SK-N-SH (cell line): ENCODE measurements around the gene TBC1D5. TPM values are rescaled to one million over a fixed set of nuclear protein-coding genes. Genes with fewer than 3 reads are reported as not detected.

Source experiments
- CTCF ChIA-PET: fragments of 300-600, 350-600 bp; formaldehyde crosslinking; extraction: SDS; loops from one replicate; lab custom pipeline; 2021; lab: Yijun Ruan, JAX
- POLR2A ChIA-PET: fragments of 350-600 bp; sonication (Branson Sonifier 250); formaldehyde crosslinking; extraction: SDS; loops from one replicate; lab custom pipeline; 2020; ENCODE audit warnings: antibody characterized with exemption, inconsistent platforms; lab: Yijun Ruan, JAX
- DNase-seq: peaks from one replicate; pipeline ENCODE4 v3.0.0; 2012
- H2AFZ ChIP-seq: fragments of 200-600 bp; sonication (generic); 2 replicates; pipeline ENCODE4 v1.8.1; 2016; ENCODE audit warnings: antibody characterized with exemption, mild to moderate bottlenecking, low read depth
- H3F3A ChIP-seq: fragments of 200-600 bp; sonication (generic); replicated peaks from 2 replicates; pipeline ENCODE3; 2016; ENCODE audit warnings: antibody characterized with exemption, mild to moderate bottlenecking; ENCODE audit not compliant: insufficient read depth
- H3K27ac ChIP-seq, 2 experiments: fragments of 200-500 bp in 1 of 2; fragments of 200-600 bp in 1 of 2; sonication (Bioruptor generic) in 1 of 2; sonication (generic), shearing (Covaris generic) in 1 of 2; 2 replicates each; pipeline versions ENCODE4 v1.5.1 to v1.6.1; 2014 to 2016; ENCODE audit warnings: low read depth in 2 of 2, inconsistent platforms in 1 of 2, low read length in 1 of 2, mild to moderate bottlenecking in 1 of 2, mixed read lengths in 1 of 2
- H3K27me3 ChIP-seq: fragments of 200-600 bp; sonication (generic), shearing (Covaris generic); 2 replicates; pipeline ENCODE4 v1.6.1; 2016; ENCODE audit warnings: mixed run types; ENCODE audit not compliant: insufficient read depth
- H3K36me3 ChIP-seq, 2 experiments: fragments of 200-500 bp in 1 of 2; fragments of 200-600 bp in 1 of 2; sonication (Bioruptor generic) in 1 of 2; sonication (generic) in 1 of 2; replicated peaks in 1 of 2; 2 replicates each; pipeline versions ENCODE3 to v1.5.1; 2014 to 2016; ENCODE audit warnings: low read length in 1 of 2, mild to moderate bottlenecking in 1 of 2; ENCODE audit not compliant: insufficient read depth in 2 of 2, control insufficient read depth in 1 of 2
- H3K4me1 ChIP-seq, 2 experiments: fragments of 200-500 bp in 1 of 2; fragments of 200-600 bp in 1 of 2; sonication (Bioruptor generic) in 1 of 2; sonication (generic), shearing (Covaris generic) in 1 of 2; 2 replicates each; pipeline versions ENCODE4 v1.5.1 to v1.6.1; 2014 to 2016; ENCODE audit warnings: low read depth in 1 of 2, low read length in 1 of 2, mixed run types in 1 of 2; ENCODE audit not compliant: insufficient read depth in 2 of 2, control insufficient read depth in 1 of 2
- H3K4me2 ChIP-seq: fragments of 200-600 bp; sonication (generic), shearing (Covaris generic); 2 replicates; pipeline ENCODE4 v1.6.1; 2017; ENCODE audit warnings: mixed run types
- H3K4me3 ChIP-seq, 2 experiments: fragments of 200-500 bp in 1 of 2; fragments of 200-600 bp in 1 of 2; sonication (Bioruptor generic) in 1 of 2; sonication (generic), shearing (Covaris generic) in 1 of 2; 2 replicates each; pipeline versions ENCODE4 v1.5.1 to v1.8.1; 2014 to 2016; ENCODE audit warnings: low read depth in 2 of 2, inconsistent platforms in 1 of 2, low read length in 1 of 2, mild to moderate bottlenecking in 1 of 2, mixed read lengths in 1 of 2, moderate library complexity in 1 of 2
- H3K79me2 ChIP-seq: fragments of 200-600 bp; sonication (generic); 2 replicates; pipeline ENCODE4 v1.8.1; 2017; ENCODE audit warnings: mild to moderate bottlenecking; ENCODE audit not compliant: insufficient read depth
- H3K9ac ChIP-seq: fragments of 200-600 bp; sonication (generic); 2 replicates; pipeline ENCODE4 v1.6.1; 2017; ENCODE audit warnings: mixed run types
- H3K9me2 ChIP-seq: fragments of 200-600 bp; sonication (generic); 2 replicates; pipeline ENCODE4 v1.6.1; 2017; ENCODE audit warnings: mixed run types
- H3K9me3 ChIP-seq: fragments of 200-600 bp; sonication (generic); 2 replicates; pipeline ENCODE4 v1.6.1; 2017; ENCODE audit warnings: mixed run types, mild to moderate bottlenecking, moderate library complexity
- H4K20me1 ChIP-seq: fragments of 200-600 bp; sonication (generic); 2 replicates; pipeline ENCODE4 v1.6.1; 2017; ENCODE audit warnings: mild to moderate bottlenecking, mixed run types; ENCODE audit not compliant: insufficient read depth
- CTCF ChIP-seq: fragments of 200-600 bp; sonication (generic); IDR thresholded peaks from 2 replicates; pipeline ENCODE4 v1.6.1; 2017; ENCODE audit warnings: antibody characterized with exemption, mild to moderate bottlenecking, moderate library complexity
- FOSL2 ChIP-seq: IDR thresholded peaks from 2 replicates; pipeline ENCODE4 v1.4.0; 2012; ENCODE audit warnings: low read depth, mild to moderate bottlenecking, moderate library complexity, borderline replicate concordance
- FOXM1 ChIP-seq: IDR thresholded peaks from 2 replicates; pipeline ENCODE4 v1.4.0; 2012; ENCODE audit warnings: low read depth, mild to moderate bottlenecking
- GABPA ChIP-seq: IDR thresholded peaks from 2 replicates; pipeline ENCODE4 v1.4.0; 2012; ENCODE audit warnings: low read depth, mild to moderate bottlenecking
- GATA2 ChIP-seq: sonication (generic); formaldehyde crosslinking; IDR thresholded peaks from 2 replicates; pipeline ENCODE4 v1.5.0; 2020; ENCODE audit warnings: mild to moderate bottlenecking, missing genetic modification reagents
- IRF3 ChIP-seq: fragments of 150-350 bp; IDR thresholded peaks from 2 replicates; pipeline ENCODE4 v1.6.1; 2016; ENCODE audit warnings: mild to moderate bottlenecking, low read depth, low read length
- MEF2A ChIP-seq: IDR thresholded peaks from 2 replicates; pipeline ENCODE4 v1.4.0; 2012; ENCODE audit warnings: low read depth, borderline replicate concordance
- NFIC ChIP-seq: IDR thresholded peaks from 2 replicates; pipeline ENCODE4 v1.4.0; 2012; ENCODE audit warnings: borderline replicate concordance
- PBX3 ChIP-seq: IDR thresholded peaks from 2 replicates; pipeline ENCODE4; 2012
- RAD21 ChIP-seq: IDR thresholded peaks from 2 replicates; pipeline ENCODE4 v1.6.1; 2012; ENCODE audit warnings: mild to moderate bottlenecking, low read length
- RFX5 ChIP-seq: IDR thresholded peaks from 2 replicates; pipeline ENCODE4 v1.6.1; 2012; ENCODE audit warnings: mild to moderate bottlenecking, improper control_type of control experiment, low read length
- RXRA ChIP-seq: IDR thresholded peaks from 2 replicates; pipeline ENCODE4 v1.4.0; 2012; ENCODE audit warnings: low read depth, mild to moderate bottlenecking, borderline replicate concordance
- SMC3 ChIP-seq: IDR thresholded peaks from 2 replicates; pipeline ENCODE4 v1.6.1; 2012; ENCODE audit warnings: low read depth, low read length, improper control_type of control experiment
- TCF12 ChIP-seq: IDR thresholded peaks from 2 replicates; pipeline ENCODE4 v1.4.0; 2012
- TEAD4 ChIP-seq: IDR thresholded peaks from 2 replicates; pipeline ENCODE4 v1.4.0; 2012; ENCODE audit warnings: mild to moderate bottlenecking, borderline replicate concordance; ENCODE audit not compliant: insufficient read depth
- ZBTB33 ChIP-seq: IDR thresholded peaks from 2 replicates; pipeline ENCODE4 v1.4.0; 2012; ENCODE audit warnings: low read depth, borderline replicate concordance
- WGBS: methylation state at CpG from one replicate; pipeline ENCODE4 v1.1.6; 2017; ENCODE audit warnings: low lambda C conversion rate; 5-methylcytosine and 5-hydroxymethylcytosine counted together
- polyA plus RNA-seq, 3 experiments: library from polyadenylated mRNA; depleted of rRNA; stranded (reverse); fragments of >200 nt; gene quantifications; 2 replicates each; pipeline ENCODE4 v1.2.3, GENCODE V29; 2012
- TF ChIP-seq, protein P1 (sequence below): fragments of 150-350 bp; IDR thresholded peaks from 2 replicates; pipeline ENCODE4 v1.6.1; 2017; ENCODE audit warnings: antibody characterized with exemption, low read length, low read depth, borderline replicate concordance
- TF ChIP-seq, protein P2 (sequence below): IDR thresholded peaks from 2 replicates; pipeline ENCODE4 v1.6.1; 2012; ENCODE audit warnings: mild to moderate bottlenecking, low read depth, low read length, moderate library complexity

The TBC1D5 gene
- polyA plus RNA-seq, 1 of the 3 experiments (the other 2 are of a cell fraction): 19.5 TPM

DNA sequence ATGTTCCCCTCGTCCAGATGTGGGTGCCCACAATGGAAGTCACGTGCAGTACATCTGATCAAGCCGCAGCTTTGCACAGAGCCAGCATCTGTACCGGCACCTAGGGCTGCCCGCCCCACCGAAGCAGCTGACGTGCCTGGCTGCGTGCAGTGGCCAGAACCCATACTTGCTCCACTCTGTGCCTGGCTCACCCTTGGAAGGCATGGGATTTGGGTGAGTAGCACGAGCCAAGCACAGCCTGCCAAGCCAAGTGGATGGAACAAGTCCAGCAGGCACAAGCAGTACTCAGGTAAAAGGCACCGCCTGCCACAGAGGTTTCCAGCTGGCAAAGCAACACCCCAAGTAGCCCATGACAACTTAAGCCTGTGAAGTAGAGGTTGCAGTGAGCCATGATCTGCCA, 261.3 kb downstream of the TBC1D5 start:
- DNase-seq: no peak
- TF ChIP-seq MEF2A: no peak
- no peak for TF ChIP-seq GATA2 (CRISPR knock-in tag)
- TF ChIP-seq FOSL2: no peak
- TF ChIP-seq CTCF: no peak
- no peak for TF ChIP-seq RAD21
- TF ChIP-seq GABPA: no peak
- TF ChIP-seq TEAD4: no peak
- no peak for TF ChIP-seq SMC3
- TF ChIP-seq, protein P1, sequence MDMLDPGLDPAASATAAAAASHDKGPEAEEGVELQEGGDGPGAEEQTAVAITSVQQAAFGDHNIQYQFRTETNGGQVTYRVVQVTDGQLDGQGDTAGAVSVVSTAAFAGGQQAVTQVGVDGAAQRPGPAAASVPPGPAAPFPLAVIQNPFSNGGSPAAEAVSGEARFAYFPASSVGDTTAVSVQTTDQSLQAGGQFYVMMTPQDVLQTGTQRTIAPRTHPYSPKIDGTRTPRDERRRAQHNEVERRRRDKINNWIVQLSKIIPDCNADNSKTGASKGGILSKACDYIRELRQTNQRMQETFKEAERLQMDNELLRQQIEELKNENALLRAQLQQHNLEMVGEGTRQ: no peak
- no peak for TF ChIP-seq FOXM1
- TF ChIP-seq IRF3: no peak
- no peak for TF ChIP-seq RFX5
- TF ChIP-seq RXRA: no peak
- TF ChIP-seq, protein P2, sequence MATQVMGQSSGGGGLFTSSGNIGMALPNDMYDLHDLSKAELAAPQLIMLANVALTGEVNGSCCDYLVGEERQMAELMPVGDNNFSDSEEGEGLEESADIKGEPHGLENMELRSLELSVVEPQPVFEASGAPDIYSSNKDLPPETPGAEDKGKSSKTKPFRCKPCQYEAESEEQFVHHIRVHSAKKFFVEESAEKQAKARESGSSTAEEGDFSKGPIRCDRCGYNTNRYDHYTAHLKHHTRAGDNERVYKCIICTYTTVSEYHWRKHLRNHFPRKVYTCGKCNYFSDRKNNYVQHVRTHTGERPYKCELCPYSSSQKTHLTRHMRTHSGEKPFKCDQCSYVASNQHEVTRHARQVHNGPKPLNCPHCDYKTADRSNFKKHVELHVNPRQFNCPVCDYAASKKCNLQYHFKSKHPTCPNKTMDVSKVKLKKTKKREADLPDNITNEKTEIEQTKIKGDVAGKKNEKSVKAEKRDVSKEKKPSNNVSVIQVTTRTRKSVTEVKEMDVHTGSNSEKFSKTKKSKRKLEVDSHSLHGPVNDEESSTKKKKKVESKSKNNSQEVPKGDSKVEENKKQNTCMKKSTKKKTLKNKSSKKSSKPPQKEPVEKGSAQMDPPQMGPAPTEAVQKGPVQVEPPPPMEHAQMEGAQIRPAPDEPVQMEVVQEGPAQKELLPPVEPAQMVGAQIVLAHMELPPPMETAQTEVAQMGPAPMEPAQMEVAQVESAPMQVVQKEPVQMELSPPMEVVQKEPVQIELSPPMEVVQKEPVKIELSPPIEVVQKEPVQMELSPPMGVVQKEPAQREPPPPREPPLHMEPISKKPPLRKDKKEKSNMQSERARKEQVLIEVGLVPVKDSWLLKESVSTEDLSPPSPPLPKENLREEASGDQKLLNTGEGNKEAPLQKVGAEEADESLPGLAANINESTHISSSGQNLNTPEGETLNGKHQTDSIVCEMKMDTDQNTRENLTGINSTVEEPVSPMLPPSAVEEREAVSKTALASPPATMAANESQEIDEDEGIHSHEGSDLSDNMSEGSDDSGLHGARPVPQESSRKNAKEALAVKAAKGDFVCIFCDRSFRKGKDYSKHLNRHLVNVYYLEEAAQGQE: no peak
- no peak for TF ChIP-seq TCF12
- no peak for TF ChIP-seq ZBTB33
- no peak for TF ChIP-seq PBX3
- TF ChIP-seq NFIC: no peak
- TF ChIP-seq, all 33 proteins: peak for 0
- Histone ChIP-seq H2AFZ (no peak overlapping the region), H3K9ac (no peak overlapping the region), H3K79me2 (no peaks in the 10 kb centered on the region), H3K9me2 (no peaks in the 10 kb centered on the region), H3K9me3 (no peaks in the 10 kb centered on the region), H3K4me3 (no peak overlapping the region), H4K20me1 (no peaks in the 10 kb centered on the region), H3F3A (no peaks in the 10 kb centered on the region), H3K27ac (no peak overlapping the region), H3K4me1 (no peaks in the 10 kb centered on the region; a peak in 1 of 4 replicates), H3K27me3 (no peaks in the 10 kb centered on the region), H3K36me3 (no peaks in the 10 kb centered on the region), H3K4me2 (no peak overlapping the region)
- ChIA-PET CTCF (interaction anchor here (0.8 to 1.5 kb wide), 3 partner anchors 11 to 164 kb away, joined by 3 to 4 read pairs (median 3); no protein-coding TSS in a partner anchor), POLR2A (no interaction called here)
- WGBS: 86% methylated on average over 2 of the region's 10 CpGs
